HG03135 (cell line): Measurements from ENCODE around the gene KRTAP16-1.

Source experiments
- ATAC-seq: cut with Tn5 transposase; IDR thresholded peaks from one replicate; pipeline ENCODE4 v1.9.1; 2021; ENCODE audit warnings: mild to moderate bottlenecking, moderate library complexity; ENCODE audit not compliant: unreplicated experiment

The KRTAP16-1 gene

DNA sequence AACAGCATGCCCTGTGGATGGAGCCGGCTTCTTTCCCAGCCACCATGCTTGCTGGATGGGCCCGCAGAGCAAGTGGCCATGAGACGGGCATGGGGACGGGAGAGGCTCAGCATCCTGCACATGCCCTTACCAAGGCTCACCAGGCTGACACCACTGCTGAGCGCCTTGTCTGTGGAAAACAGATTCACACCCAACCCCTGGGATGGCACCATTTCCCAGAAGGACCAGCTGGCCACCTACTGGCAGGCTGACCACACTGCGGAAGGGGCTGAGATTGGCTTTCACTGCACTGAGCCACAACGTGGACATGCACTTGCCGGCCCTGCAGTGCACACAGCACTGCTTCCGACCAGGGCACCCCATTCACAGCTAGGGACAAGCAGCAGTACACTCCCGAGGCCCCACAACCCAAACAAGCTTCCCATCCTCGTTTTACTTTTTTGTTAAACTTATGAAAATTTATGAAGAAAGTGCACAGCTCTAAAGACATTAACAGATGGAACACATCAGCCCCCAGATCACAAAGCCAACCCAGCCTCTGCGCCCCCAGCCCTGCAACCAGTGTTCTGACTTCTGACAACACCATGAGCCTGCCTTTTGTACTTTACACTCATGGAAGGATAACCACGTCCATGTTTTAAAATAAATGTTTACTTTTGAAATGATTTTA lies 20.3 kb upstream of the KRTAP16-1 start:
- ATAC-seq, result no peak

- no peak for ATAC-seq
These were observed 19.1 kb upstream of the KRTAP16-1 start for GRCh38 chr17:41328207-41328606.

- no peak for ATAC-seq
These were observed 18.5 kb upstream of the KRTAP16-1 start for GRCh38 chr17:41327411-41328120.

DNA sequence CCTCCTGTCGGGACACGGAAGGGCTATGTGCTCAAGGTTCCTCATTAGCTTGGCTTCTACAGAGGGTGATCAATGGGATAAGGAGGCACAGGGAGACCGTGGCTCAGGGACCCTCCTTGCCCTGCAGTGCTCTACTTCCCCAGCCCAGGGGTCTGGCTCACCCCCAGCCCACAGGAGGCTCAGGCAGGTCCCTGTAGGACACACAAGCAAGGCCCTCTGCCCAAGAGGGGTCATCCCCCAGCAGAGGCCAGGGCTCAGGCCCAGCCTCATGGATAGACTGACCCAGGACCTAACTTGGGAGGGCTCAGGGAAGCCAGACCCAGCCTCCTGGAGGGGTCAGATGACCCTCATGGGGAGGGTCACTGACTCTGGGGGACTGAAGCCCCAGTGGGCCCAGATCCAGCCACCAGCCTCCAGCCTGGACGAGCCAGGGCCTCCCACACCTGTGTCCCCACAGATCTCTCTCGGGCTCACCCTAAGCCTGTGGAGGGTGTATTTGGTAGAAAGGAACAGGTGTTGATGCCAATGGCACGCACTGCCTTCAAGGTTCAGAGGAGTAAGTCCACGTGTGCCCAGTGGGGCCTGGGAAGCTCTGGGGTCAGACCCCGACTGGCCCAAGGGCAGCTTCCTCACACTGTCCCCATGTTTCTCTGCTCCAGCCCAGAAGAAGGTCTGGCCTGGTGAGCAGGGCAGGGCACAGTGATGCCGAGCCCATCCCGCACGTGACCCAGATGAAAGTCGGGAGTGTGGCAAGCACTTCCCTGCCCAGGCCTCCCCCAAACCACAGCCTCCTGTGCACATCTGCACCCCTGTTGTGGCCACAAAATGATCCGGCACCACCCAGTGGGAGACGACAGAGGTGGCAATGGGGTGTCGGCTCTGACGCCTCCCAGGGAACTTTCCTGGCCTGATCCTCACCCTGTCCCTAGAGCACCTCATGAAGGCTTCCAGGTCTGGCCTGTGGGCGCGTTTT lies 17.4 kb upstream of the KRTAP16-1 start:
- no peak for ATAC-seq

DNA sequence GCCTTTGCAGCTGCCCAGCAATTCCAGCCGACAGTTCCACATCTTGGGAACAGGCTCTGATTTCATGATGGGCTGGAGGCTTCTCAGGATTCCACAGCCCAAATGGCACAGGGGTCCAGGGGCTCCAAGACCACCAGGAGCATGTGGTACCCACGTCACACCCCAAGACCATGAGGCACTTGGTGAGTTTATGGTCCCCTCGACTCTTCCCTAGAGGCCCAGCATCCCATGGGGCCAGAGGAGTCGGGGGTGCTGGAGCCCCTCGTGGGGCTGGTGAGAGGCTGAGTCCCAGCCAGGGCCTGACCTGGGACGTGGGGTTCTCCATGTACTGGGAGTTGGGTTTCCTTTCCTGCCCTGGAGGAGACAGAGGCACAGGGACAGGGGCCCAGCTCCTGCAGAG lies 16.5 kb upstream of the KRTAP16-1 start:
- no peak for ATAC-seq

GRCh38 chr17:41325126-41325525 lies 16.0 kb upstream of the KRTAP16-1 start:
- ATAC-seq, result no peak

GRCh38 chr17:41324180-41325075 lies 15.3 kb upstream of the KRTAP16-1 start:
- no peak for ATAC-seq

DNA sequence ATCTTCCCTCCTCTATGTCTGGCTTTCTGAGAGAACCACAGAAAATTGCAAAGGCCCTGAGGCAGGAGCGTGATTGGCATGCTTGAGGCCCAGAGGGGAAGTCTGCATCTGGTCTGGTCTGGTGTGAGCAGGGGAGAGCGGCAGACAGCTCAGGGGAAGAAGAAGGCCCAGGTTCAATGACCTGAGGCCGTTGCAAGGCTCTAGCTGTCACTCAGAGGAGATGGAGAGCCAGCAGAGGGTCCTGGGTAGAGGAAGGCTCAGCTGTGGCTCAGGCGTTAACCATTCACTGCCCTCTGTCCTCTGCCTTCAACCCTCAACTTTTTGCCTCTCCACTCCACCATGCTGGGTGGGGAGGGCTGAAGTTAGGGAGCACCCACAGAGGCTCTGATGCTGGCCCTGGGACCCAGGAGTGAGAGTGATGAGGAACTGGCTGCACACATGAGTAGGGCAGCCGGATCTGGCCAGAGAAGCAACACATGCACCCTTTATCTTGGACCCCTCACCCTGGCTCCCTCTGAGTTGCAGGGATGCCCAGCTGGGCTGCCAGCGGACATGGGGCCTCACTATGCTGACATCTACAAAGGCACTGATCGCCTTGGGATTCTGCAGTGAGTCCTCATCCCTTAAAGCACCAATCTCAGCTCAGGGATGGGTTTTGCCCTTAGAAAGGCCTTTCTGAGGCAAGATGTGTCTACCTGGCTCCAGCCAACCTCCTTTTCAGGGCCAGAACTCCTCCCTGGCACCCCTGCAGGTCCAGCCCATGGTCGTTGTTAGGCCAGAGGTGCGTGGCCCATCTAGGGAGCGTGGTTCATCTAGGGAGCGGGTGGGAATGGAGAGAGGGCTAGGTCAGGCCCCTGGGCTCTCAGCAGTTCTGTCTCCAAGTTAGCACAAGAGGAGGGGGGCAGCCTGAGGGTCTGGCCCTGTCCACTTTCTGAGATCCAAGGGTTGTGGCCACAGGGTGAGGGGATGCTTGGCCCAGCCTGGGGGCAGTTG lies 14.1 kb upstream of the KRTAP16-1 start:
- ATAC-seq, result no peak

- ATAC-seq, result no peak
These were observed 13.2 kb upstream of the KRTAP16-1 start for GRCh38 chr17:41322094-41322902.

DNA sequence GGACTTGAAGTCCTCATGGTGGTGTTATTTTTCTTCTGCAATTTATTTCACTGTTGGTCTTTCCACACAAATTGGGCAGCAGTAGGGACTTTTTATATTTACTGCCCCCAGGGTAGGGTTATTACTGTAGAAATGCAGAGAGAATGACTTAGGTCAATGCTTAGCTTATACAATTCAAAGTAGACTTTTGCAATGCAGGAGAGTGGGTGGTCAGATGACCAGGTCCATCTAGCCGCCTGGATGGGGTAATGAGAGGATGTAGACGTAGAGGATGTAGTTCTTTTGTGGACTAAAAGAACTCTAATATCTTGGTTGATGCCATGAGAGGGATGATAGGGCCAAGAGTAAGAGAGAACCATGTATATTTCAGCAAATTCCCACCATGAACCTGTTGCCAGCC lies 9.1 kb upstream of the KRTAP16-1 start:
- ATAC-seq, result no peak

DNA sequence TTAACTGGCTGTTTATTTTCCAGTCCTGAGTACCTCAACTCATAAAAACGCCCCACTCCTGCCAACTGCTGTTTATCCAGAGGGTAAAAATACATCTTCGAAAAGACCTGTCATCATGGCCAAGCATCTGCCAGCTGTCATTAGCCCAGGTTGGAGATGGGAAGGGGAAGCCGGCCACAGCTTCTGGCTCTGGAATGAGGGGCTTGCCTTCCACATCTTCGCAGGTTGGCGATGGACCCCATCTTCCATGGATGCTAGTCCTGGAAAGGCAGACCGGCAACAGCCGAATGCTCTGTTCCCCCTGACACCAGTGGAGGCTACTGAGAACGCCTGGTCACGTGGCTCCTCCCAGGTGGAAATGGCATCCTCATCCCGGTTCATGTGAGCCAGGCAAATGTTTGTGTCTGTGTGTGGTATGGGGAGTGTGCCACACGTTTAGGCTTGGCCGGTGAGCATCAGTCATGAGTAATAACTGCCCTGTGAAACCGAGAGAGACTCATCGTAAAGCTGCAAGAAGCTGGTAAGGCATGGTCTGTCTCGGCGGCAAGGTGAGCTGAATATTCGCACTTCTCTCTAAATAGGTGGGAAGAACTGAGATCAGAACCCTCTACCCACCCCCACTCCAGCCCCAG lies 6.8 kb upstream of the KRTAP16-1 start:
- ATAC-seq, result no peak

DNA sequence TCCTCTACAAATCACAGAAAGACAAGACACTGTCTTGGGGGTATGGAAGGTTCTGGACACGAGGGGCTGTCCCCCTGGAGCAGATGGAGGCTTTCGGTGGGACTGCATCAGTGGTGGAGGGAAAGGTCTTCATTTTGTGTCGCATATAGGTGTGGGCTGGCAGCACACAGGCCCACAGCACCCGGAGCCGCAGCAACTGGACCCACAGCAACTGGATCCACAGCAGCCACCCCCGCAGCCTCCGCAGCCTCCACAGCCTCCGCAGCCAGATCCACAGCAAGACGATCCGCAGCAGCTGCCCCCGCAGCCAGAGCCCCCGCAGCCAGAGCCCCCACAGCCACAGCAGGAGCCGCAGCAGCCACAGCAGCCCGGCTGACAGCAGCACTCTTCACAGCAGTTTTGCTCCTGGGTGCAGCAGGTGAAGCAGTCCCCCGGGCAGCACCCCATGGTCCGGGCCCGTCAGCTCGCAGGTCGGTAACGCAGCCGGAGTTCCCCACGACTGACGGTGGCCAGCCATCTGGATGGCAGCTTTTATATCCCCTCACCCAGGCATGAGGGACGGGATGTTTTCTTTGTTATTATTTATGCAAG lies 6.2 kb upstream of the KRTAP16-1 start, which contains the start of gene KRTAP17-1:
KRTAP17-1 (minus strand) TSS at position 507 of the 591 bp plus-strand sequence; CDS start at position 447, 60 bp downstream.
- ATAC-seq, result no peak

GRCh38 chr17:41311111-41311510 lies 2.0 kb upstream of the KRTAP16-1 start:
- ATAC-seq, result no peak

GRCh38 chr17:41308251-41308917 lies 725 bp downstream of the KRTAP16-1 start:
- no peak for ATAC-seq

- no peak for ATAC-seq
These were observed 1.5 kb downstream of the KRTAP16-1 start for GRCh38 chr17:41307647-41308046.

GRCh38 chr17:41304091-41304490 lies 5.0 kb downstream of the KRTAP16-1 start:
- ATAC-seq, result no peak

- no peak for ATAC-seq
These were observed 6.1 kb downstream of the KRTAP16-1 start for GRCh38 chr17:41302981-41303380.
